ENCODE results near the gene C6orf120. TPM values are rescaled to one million over a fixed set of nuclear protein-coding genes. Genes with fewer than 3 reads are reported as not detected.
A peak's percentile ranks its signal among the peaks of the same experiment; 100 is the strongest.

Gene C6orf120
- total and polyA plus RNA-seq, 9 of the 15 experiments (the other 6 are each of a cell fraction or from before 2014, with no cell fraction given) = 7.7 to 44.9 (median 34.8) TPM

DNA sequence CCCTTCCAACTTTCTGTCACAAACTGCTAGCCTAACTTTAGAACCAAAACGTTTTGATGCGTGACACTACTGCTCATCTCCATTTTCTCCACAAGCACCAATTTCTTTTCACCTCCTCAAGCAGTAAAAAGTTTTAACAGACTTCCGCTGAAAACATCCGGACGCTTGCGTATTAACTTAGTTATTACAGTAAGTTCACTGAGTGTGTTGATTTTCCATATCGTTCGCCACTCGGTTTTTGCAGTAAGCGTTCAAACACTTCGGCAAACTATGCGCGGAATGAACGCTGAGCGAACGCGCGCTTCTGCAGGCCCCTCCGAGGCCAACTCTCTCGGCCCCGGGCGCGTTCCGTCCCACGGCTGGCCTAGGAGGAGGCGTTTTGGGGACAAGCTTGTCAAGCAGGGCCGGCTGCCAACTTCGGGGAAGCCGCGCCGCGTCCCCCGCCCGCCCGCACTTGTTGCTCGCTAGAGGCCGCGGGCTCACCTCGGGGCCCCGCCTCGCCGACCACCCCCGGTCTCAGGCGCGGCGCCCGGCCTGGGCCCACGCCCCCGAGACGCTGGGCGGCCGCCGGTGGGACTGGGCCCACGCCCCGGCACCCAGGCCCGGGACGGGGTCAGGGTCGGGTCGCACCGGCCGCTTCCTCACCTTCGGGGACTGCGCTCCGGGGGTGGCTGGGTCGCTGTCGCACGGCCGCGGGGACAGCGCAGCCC, 21.4 kb downstream of the C6orf120 start (continued):
- TF ChIP-seq CHD7 (IDR thresholded peaks at IDR 0.05; ENCODE audit: low read depth, low read length) (peak; percentile 0), PCBP2 (IDR thresholded peaks at IDR 0.05; ENCODE audit: low read depth, low read length, poor library complexity, severe bottlenecking) (no peak), RBM22 (IDR thresholded peaks at IDR 0.05; ENCODE audit: low read depth, low read length, poor library complexity, severe bottlenecking) (peak; percentile 12), VEZF1 (CRISPR knock-in tag; IDR thresholded peaks at IDR 0.05) (peak; percentile 47; the same call in 1 of the 2 replicates), SP2 (IDR thresholded peaks at IDR 0.05; ENCODE audit: extremely low read depth, low read depth, low read length, poor library complexity, severe bottlenecking) (no peak), LEF1 (IDR thresholded peaks at IDR 0.05) (peak; percentile 23; the same call in 1 of the 2 replicates), NCOA6 (IDR thresholded peaks at IDR 0.05) (peak; percentile 57)
- TF ChIP-seq, protein P1, sequence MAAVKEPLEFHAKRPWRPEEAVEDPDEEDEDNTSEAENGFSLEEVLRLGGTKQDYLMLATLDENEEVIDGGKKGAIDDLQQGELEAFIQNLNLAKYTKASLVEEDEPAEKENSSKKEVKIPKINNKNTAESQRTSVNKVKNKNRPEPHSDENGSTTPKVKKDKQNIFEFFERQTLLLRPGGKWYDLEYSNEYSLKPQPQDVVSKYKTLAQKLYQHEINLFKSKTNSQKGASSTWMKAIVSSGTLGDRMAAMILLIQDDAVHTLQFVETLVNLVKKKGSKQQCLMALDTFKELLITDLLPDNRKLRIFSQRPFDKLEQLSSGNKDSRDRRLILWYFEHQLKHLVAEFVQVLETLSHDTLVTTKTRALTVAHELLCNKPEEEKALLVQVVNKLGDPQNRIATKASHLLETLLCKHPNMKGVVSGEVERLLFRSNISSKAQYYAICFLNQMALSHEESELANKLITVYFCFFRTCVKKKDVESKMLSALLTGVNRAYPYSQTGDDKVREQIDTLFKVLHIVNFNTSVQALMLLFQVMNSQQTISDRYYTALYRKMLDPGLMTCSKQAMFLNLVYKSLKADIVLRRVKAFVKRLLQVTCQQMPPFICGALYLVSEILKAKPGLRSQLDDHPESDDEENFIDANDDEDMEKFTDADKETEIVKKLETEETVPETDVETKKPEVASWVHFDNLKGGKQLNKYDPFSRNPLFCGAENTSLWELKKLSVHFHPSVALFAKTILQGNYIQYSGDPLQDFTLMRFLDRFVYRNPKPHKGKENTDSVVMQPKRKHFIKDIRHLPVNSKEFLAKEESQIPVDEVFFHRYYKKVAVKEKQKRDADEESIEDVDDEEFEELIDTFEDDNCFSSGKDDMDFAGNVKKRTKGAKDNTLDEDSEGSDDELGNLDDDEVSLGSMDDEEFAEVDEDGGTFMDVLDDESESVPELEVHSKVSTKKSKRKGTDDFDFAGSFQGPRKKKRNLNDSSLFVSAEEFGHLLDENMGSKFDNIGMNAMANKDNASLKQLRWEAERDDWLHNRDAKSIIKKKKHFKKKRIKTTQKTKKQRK (IDR thresholded peaks at IDR 0.05; ENCODE audit: borderline replicate concordance, low read depth, low read length) = no peak

Data from K562 (cell line).